Non-pigmented ciliary epithelial cell (primary cell): ENCODE measurements around the gene RAB21.

ENCODE experiments used
- DNase-seq: peaks from one replicate; pipeline ENCODE4 v3.0.0-alpha.2; 2010; ENCODE audit warnings: low read depth

RAB21 gene

GRCh38 chr12:71754461-71755145, at the start of gene RAB21:
RAB21 (plus strand) TSS chr12:71754863; CDS start chr12:71755130, 267 bp downstream.
- peak; percentile 82 for DNase-seq

GRCh38 chr12:71704920-71705319, 49.7 kb upstream of the RAB21 start:
- no peak for DNase-seq

GRCh38 chr12:71708658-71709057, 46.0 kb upstream of the RAB21 start:
- DNase-seq: no peak

- DNase-seq: peak; percentile 63
Observed at GRCh38 chr12:71710276-71711125, 44.2 kb upstream of the RAB21 start.

- no peak for DNase-seq
Observed at GRCh38 chr12:71718611-71719010, 36.1 kb upstream of the RAB21 start.

- DNase-seq: no peak
Observed at GRCh38 chr12:71719647-71720370, 34.9 kb upstream of the RAB21 start.

GRCh38 chr12:71721783-71722505, 32.7 kb upstream of the RAB21 start:
- no peak for DNase-seq

- DNase-seq: no peak
Observed at GRCh38 chr12:71725011-71725410, 29.7 kb upstream of the RAB21 start.

- no peak for DNase-seq
Observed at GRCh38 chr12:71726548-71726947, 28.1 kb upstream of the RAB21 start.

- no peak for DNase-seq
Observed at GRCh38 chr12:71727958-71728357, 26.7 kb upstream of the RAB21 start.

GRCh38 chr12:71730936-71731335, 23.7 kb upstream of the RAB21 start:
- DNase-seq: no peak

GRCh38 chr12:71731439-71732356, 23.0 kb upstream of the RAB21 start:
- no peak for DNase-seq

- DNase-seq: no peak
Observed at GRCh38 chr12:71732357-71732712, 22.3 kb upstream of the RAB21 start.

GRCh38 chr12:71737197-71737596, 17.5 kb upstream of the RAB21 start:
- DNase-seq: no peak

GRCh38 chr12:71742998-71743397, 11.7 kb upstream of the RAB21 start:
- DNase-seq: no peak

- no peak for DNase-seq
Observed at GRCh38 chr12:71744522-71745300, 10.0 kb upstream of the RAB21 start.

- peak; percentile 30 for DNase-seq
Observed at GRCh38 chr12:71746974-71747611, 7.6 kb upstream of the RAB21 start.

- DNase-seq: no peak
Observed at GRCh38 chr12:71748081-71748850, 6.4 kb upstream of the RAB21 start.

- no peak for DNase-seq
Observed at GRCh38 chr12:71749666-71750065, 5.0 kb upstream of the RAB21 start.
